GM12878 (cell line): ENCODE results near the gene UFD1. TPM values are rescaled to one million over a fixed set of nuclear protein-coding genes. Genes with fewer than 3 reads are reported as not detected.

ENCODE experiments used
- ATAC-seq: fragments of 200-7000 bp; cut with Tn5 transposase; 3 replicates; pipeline ENCODE4 v1.9.1; 2020; ENCODE audit warnings: mild to moderate bottlenecking, moderate library complexity
- BruUV-seq: library from RNA; stranded (reverse); fragments of 400-500 nt; replicated peaks from 2 replicates; lab custom pipeline; 2021; lab: Mats Ljungman, UMichigan
- CTCF ChIA-PET: fragments of 300-600 bp; sonication (Branson Sonifier 250); formaldehyde crosslinking; extraction: SDS; loops from one replicate; lab custom pipeline; 2021; ENCODE audit warnings: inconsistent platforms; lab: Yijun Ruan, JAX
- POLR2A ChIA-PET: fragments of 350-600 bp; formaldehyde crosslinking; extraction: SDS; loops from one replicate; lab custom pipeline; 2021; ENCODE audit warnings: inconsistent platforms; lab: Charles Lee
- RAD21 ChIA-PET: fragments of 300-600 bp; sonication (Branson Sonifier 250); formaldehyde crosslinking; loops from one replicate; lab custom pipeline; 2023; ENCODE audit warnings: antibody characterized with exemption; ENCODE audit not compliant: unreplicated experiment; lab: Charles Lee
- SMC1A ChIA-PET: fragments of 300-600 bp; sonication (Branson Sonifier 250); formaldehyde crosslinking; loops from one replicate; lab custom pipeline; 2023; ENCODE audit not compliant: unreplicated experiment, uncharacterized antibody; lab: Charles Lee
- DNase-seq: peaks from one replicate; pipeline ENCODE4 v3.0.0-alpha.2; 2011; ENCODE audit warnings: low read depth, low spot score
- FAIRE-seq: peaks from 3 replicates; lab custom pipeline; 2011; peaks lifted over from hg19 to GRCh38; lab: Jason Lieb, UNC
- H2AFZ ChIP-seq: 2 replicates; pipeline ENCODE4 v1.6.0; 2011; ENCODE audit warnings: low read depth, low read length, control low read depth; ENCODE audit not compliant: control insufficient read depth
- H3K27ac ChIP-seq: 2 replicates; pipeline ENCODE4 v1.5.1; 2011; ENCODE audit warnings: control low read depth; ENCODE audit not compliant: control insufficient read depth, insufficient read depth
- H3K27me3 ChIP-seq, 2 experiments: replicated peaks in 1 of 2; 2 replicates each; pipeline versions ENCODE4 v1.6.0 to v1.6.1; 2011; ENCODE audit warnings: low read length in 1 of 2; ENCODE audit not compliant: control insufficient read depth in 2 of 2, insufficient read depth in 2 of 2
- H3K36me3 ChIP-seq, 2 experiments: 2 replicates each; pipeline ENCODE4 v1.5.1; 2011; ENCODE audit warnings: low read length in 1 of 2; ENCODE audit not compliant: control insufficient read depth in 2 of 2, insufficient read depth in 2 of 2
- H3K4me1 ChIP-seq: 2 replicates; pipeline ENCODE4 v1.6.1; 2011; ENCODE audit warnings: mild to moderate bottlenecking, low read length, moderate library complexity, mixed read lengths; ENCODE audit not compliant: control insufficient read depth, insufficient read depth
- H3K4me2 ChIP-seq: 2 replicates; pipeline ENCODE4 v1.6.0; 2011; ENCODE audit warnings: control low read depth; ENCODE audit not compliant: control insufficient read depth, insufficient read depth
- H3K4me3 ChIP-seq: fragments of 200-600 bp; sonication (generic); 2 replicates; pipeline ENCODE4 v1.5.1; 2016
- H3K79me2 ChIP-seq: 2 replicates; pipeline ENCODE4 v1.6.0; 2011; ENCODE audit warnings: low read length; ENCODE audit not compliant: control insufficient read depth, insufficient read depth
- H3K9ac ChIP-seq: 2 replicates; pipeline ENCODE4 v1.8.0; 2011; ENCODE audit warnings: low read length, control low read depth, mixed read lengths; ENCODE audit not compliant: control insufficient read depth, insufficient read depth
- H3K9me3 ChIP-seq: replicated peaks from 3 replicates; pipeline ENCODE4 v1.5.1; 2011; ENCODE audit warnings: mild to moderate bottlenecking, low read length; ENCODE audit not compliant: control insufficient read depth, insufficient read depth
- H4K20me1 ChIP-seq: 2 replicates; pipeline ENCODE4 v1.6.0; 2011; ENCODE audit not compliant: control insufficient read depth, insufficient read depth
- E2F4 ChIP-seq: IDR thresholded peaks from 2 replicates; pipeline ENCODE4 v1.6.1; 2012; ENCODE audit warnings: low read depth, low read length, improper control_type of control experiment
- HCFC1 ChIP-seq: fragments of 150-350 bp; IDR thresholded peaks from 2 replicates; pipeline ENCODE4 v1.6.1; 2014; ENCODE audit warnings: low read length
- HDAC2 ChIP-seq: fragments of 200-600 bp; sonication (generic); IDR thresholded peaks from 2 replicates; pipeline ENCODE4 v1.6.1; 2017
- IRF4 ChIP-seq: IDR thresholded peaks from 2 replicates; pipeline ENCODE4 v1.6.1; 2011; ENCODE audit warnings: low read depth, low read length
- MTA3 ChIP-seq: IDR thresholded peaks from 2 replicates; pipeline ENCODE4 v1.6.1; 2012; ENCODE audit warnings: low read length, inconsistent platforms, borderline replicate concordance
- PML ChIP-seq: IDR thresholded peaks from 2 replicates; pipeline ENCODE4 v1.6.1; 2012; ENCODE audit warnings: low read length, inconsistent platforms
- POU2F2 ChIP-seq: IDR thresholded peaks from 3 replicates; pipeline ENCODE4 v1.6.1; 2011; ENCODE audit warnings: low read depth, mild to moderate bottlenecking, low read length, borderline replicate concordance
- PRDM15 ChIP-seq: fragments of 450-650 bp; formaldehyde crosslinking; IDR thresholded peaks from 2 replicates; pipeline ENCODE4 v1.4.0; 2020; ENCODE audit warnings: mild to moderate bottlenecking, moderate library complexity
- ZBED1 ChIP-seq: IDR thresholded peaks from 2 replicates; pipeline ENCODE4 v1.6.1; 2016; ENCODE audit warnings: borderline replicate concordance
- WGBS: methylation state at CpG from one replicate; pipeline ENCODE4 v1.1.6; 2016; ENCODE audit warnings: low lambda C conversion rate; ENCODE audit not compliant: insufficient replicate concordance, insufficient coverage; ENCODE audit errors: missing lambda C conversion rate; 5-methylcytosine and 5-hydroxymethylcytosine counted together
- in situ Hi-C: fragments of 300-500 bp; cut with MboI; formaldehyde crosslinking; loops from 9 replicates; pipeline ENCODE4 v1.14.3; 2018; ENCODE audit warnings: mixed read lengths
- intact Hi-C: fragments of 100-400 bp; cut with micrococcal nuclease; formaldehyde crosslinking; loops from one replicate; pipeline ENCODE4 v1.14.2; 2022; ENCODE audit not compliant: unreplicated experiment
- polyA plus RNA-seq, 11 experiments: library from polyadenylated mRNA; depleted of rRNA in 4 of 11; unstranded in 6 of 11; stranded (reverse) in 5 of 11; fragments of >200 nt; fragmentation: Nextera tagmentation in 4 of 11; fragmentation: Illumina TruSeq in 1 of 11; extraction: Ambion mirVana in 4 of 11; extraction: Trizol in 1 of 11; gene quantifications; 1 replicate in 1 of 11; 2 replicates in 10 of 11; pipeline versions ENCODE4 v1.2.1 to v1.2.3, GENCODE V29; 2011 to 2016; ENCODE audit warnings: inconsistent platforms in 2 of 11, missing spikeins in 2 of 11, low read depth in 1 of 11
- total RNA-seq, 4 experiments: library from RNA; depleted of rRNA in 3 of 4; stranded (reverse); fragments of >200 nt in 3 of 4; fragmentation: Illumina TruSeq in 1 of 4; extraction: Trizol in 1 of 4; gene quantifications; 2 replicates each; pipeline versions ENCODE4 v1.2.1 to v1.2.3, GENCODE V29; 2013 to 2021
- TF ChIP-seq, protein P1 (sequence below): fragments of 450-650 bp; IDR thresholded peaks from 2 replicates; pipeline ENCODE4 v1.6.1; 2016; ENCODE audit warnings: mild to moderate bottlenecking

The UFD1 gene
- total and polyA plus RNA-seq, 10 of the 15 experiments (the other 5 are each of a cell fraction or from before 2014, with no cell fraction given): 67.2 to 143 (median 117) TPM

DNA sequence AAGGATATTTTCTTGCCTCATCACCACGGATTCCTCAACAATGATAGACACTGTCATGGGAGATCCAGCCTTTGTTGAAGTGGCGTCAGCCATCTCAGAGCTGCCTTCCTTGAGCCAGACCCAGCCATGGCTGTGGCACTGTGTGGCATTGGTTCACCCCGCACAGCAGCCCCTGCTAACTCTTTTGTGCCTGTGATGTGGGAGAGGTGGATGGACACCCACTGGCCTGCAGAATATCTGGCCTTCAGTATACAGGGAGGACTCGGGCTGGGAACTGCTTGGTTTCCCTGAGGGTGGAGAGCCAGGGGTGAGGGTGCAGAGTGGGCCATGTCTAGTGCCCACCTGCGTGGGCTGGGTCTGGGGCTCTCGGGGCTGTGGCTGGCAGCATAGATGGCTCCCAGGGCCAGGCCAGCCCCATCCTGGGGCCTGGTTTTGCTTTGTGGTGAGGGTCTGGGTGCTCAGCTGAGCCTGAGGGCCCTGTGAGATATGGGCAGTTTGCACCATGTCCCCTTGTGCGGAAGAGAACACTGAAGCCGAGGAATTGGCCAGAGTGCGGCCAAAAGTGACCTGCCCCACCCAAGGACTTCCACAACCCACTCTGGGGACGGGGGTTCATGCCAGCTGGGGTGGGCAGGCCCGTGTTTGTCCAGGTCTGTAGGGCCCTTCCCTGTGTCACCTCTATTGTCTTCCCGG is 39.1 kb upstream of the UFD1 start:
- H2AFZ ChIP-seq: no peak overlapping the region
- no peak for FAIRE-seq
- peaks cover 6 to 20% of the 10 kb centered on the region in 2 experiments; a peak in 3 of 4 replicates for H3K36me3 ChIP-seq
- H3K27ac ChIP-seq: no peak overlapping the region
- no peak for DNase-seq
- H3K4me2 ChIP-seq: no peak overlapping the region
- ChIA-PET SMC1A (no interaction called here), RAD21 (no interaction called here), POLR2A (no interaction called here), CTCF (no interaction called here)
- H3K9ac ChIP-seq: no peak overlapping the region
- H3K4me3 ChIP-seq: no peak overlapping the region
- BruUV-seq: no TSS peak
- no peaks in the 10 kb centered on the region for H3K79me2 ChIP-seq
- no peaks in the 10 kb centered on the region for H3K4me1 ChIP-seq
- ATAC-seq: no peak
- H3K27me3 ChIP-seq: no peaks in the 10 kb centered on the region
- in situ Hi-C loops: loop anchor here (5.0 kb wide), 1 partner anchor 49 kb away; no protein-coding TSS in a partner anchor
- intact Hi-C loops: no loop called here
- H4K20me1 ChIP-seq: no peaks in the 10 kb centered on the region
- 86% methylated on average over 12 of the region's 12 CpGs for WGBS
- TF ChIP-seq IRF4: no peak
- no peak for TF ChIP-seq ZBED1
- TF ChIP-seq HDAC2: no peak
- no peak for TF ChIP-seq HCFC1
- TF ChIP-seq POU2F2: no peak
- no peak for TF ChIP-seq MTA3
- no peaks in the 10 kb centered on the region for H3K9me3 ChIP-seq

DNA sequence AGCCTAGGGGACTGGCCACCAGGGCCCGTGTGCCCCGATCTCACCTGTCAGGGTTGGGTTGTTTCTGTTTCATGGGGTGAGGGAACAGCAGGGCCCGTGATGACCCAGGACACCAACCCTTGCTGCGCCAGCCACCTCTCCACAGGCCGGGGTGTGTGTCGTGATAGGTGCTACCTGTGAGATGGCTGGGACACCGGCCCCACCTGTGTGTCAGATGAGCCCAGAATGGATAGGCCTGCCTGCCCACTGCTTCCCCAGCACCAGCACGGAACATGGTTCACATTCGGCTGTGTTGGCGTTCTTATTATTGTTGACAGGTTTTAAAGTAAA is 38.1 kb upstream of the UFD1 start:
- Histone ChIP-seq H3K79me2 (no peaks in the 10 kb centered on the region), H3K4me3 (no peak overlapping the region), H4K20me1 (no peaks in the 10 kb centered on the region), H3K36me3 (peaks cover 6 to 20% of the 10 kb centered on the region in 2 experiments; a peak in 3 of 4 replicates), H3K27me3 (no peaks in the 10 kb centered on the region), H3K4me2 (no peak overlapping the region), H3K9ac (no peak overlapping the region), H3K9me3 (no peaks in the 10 kb centered on the region), H3K27ac (no peak overlapping the region), H2AFZ (no peak overlapping the region), H3K4me1 (no peaks in the 10 kb centered on the region)
- ChIA-PET RAD21 (no interaction called here), CTCF (no interaction called here), POLR2A (no interaction called here), SMC1A (no interaction called here)
- no peak for FAIRE-seq
- WGBS: 95% methylated on average over 10 of the region's 10 CpGs
- in situ Hi-C loops (loop anchor here (5.0 kb wide), 1 partner anchor 50 kb away; no protein-coding TSS in a partner anchor), intact Hi-C loops (no loop called here)
- DNase-seq: no peak
- no peak for ATAC-seq
- BruUV-seq: no TSS peak
- TF ChIP-seq PML (no peak), PRDM15 (CRISPR knock-in tag) (no peak), E2F4 (no peak)
- TF ChIP-seq, protein P1, sequence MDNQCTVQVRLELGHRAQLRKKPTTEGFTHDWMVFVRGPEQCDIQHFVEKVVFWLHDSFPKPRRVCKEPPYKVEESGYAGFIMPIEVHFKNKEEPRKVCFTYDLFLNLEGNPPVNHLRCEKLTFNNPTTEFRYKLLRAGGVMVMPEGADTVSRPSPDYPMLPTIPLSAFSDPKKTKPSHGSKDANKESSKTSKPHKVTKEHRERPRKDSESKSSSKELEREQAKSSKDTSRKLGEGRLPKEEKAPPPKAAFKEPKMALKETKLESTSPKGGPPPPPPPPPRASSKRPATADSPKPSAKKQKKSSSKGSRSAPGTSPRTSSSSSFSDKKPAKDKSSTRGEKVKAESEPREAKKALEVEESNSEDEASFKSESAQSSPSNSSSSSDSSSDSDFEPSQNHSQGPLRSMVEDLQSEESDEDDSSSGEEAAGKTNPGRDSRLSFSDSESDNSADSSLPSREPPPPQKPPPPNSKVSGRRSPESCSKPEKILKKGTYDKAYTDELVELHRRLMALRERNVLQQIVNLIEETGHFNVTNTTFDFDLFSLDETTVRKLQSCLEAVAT: no peak
